Activated T-cell treated with anti-CD3 and anti-CD28 coated beads, Interleukin-2, amount 50 U/mL, for 72 hours (primary cell): ENCODE data around the gene YTHDF2. TPM values are rescaled to one million over a fixed set of nuclear protein-coding genes. Genes with fewer than 3 reads are reported as not detected.
"Not testable (repeated sequence)": the region's sequence is repeated elsewhere in the genome, so short reads cannot be mapped to it uniquely, and the experiment has no call there.

ENCODE experiments used
- ATAC-seq, 2 donors: fragments of 150-1000 bp; cut with Tn5 transposase; replicated peaks in 1 of 2; 2 replicates each; pipeline ENCODE4 v1.10.0; 2021; ENCODE audit warnings: moderate library complexity in 2 of 2, mild to moderate bottlenecking in 1 of 2
- DNase-seq, 2 donors: peaks; one replicate each; pipeline ENCODE4 v3.0.0; 2021 to 2022; ENCODE audit warnings: mixed read lengths in 1 of 2
- H3K27ac Mint-ChIP-seq: one replicate; pipeline ENCODE4 v1.8.0; 2022; ENCODE audit warnings: mild to moderate bottlenecking, moderate library complexity, mixed read lengths
- H3K27me3 Mint-ChIP-seq: one replicate; pipeline ENCODE4 v1.8.0; 2022; ENCODE audit warnings: low read depth, mixed read lengths
- H3K36me3 Mint-ChIP-seq, 2 donors: one replicate each; pipeline ENCODE4 v1.8.0; 2022; ENCODE audit warnings: mixed read lengths in 2 of 2, mild to moderate bottlenecking in 1 of 2; ENCODE audit not compliant: insufficient read depth in 2 of 2
- H3K4me1 Mint-ChIP-seq: one replicate; pipeline ENCODE4 v1.8.0; 2022; ENCODE audit warnings: low read depth, mixed read lengths
- H3K4me3 Mint-ChIP-seq, 2 donors: one replicate each; pipeline ENCODE4 v1.8.0; 2022; ENCODE audit warnings: mild to moderate bottlenecking in 2 of 2, mixed read lengths in 2 of 2, moderate library complexity in 2 of 2
- H3K9me3 Mint-ChIP-seq, 2 donors: one replicate each; pipeline ENCODE4 v1.8.0; 2022; ENCODE audit warnings: mixed read lengths in 2 of 2
- total RNA-seq, 2 donors: library from RNA; stranded (reverse); gene quantifications; one replicate each; pipeline ENCODE4 v1.2.3, GENCODE V29; 2022

Gene YTHDF2
- total RNA-seq, 2 donors from 2014 or later: 86.3 to 104 TPM

DNA sequence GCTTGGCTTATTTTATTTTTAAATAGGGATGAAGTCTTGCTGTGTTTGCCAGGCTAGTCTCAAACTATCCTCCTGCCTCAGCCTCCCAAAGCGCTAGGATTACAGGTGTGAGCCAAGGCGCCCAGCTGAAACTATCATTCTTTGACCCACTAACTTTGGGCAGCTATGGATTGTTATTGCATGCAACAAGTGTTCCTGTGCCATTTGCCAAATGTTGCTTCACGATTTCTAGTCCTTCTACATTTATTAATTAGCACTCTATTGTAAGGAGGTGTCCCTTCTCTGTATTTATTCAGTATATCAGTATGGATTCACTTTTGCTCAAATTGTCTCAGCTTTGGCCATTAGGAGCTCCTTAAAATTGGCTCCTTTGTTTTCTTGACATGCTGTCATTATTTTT is 36.4 kb downstream of the YTHDF2 start:
- Mint-ChIP-seq H3K27me3 (no peaks in the 10 kb centered on the region), H3K4me1 (peaks cover 6% of the 10 kb centered on the region), H3K4me3 (no peak overlapping the region), H3K27ac (no peak overlapping the region), H3K36me3 (peaks cover 0 to 7% of the 10 kb centered on the region in 2 donors), H3K9me3 (no peaks in the 10 kb centered on the region)
- ATAC-seq (no peak), DNase-seq (no peak)

DNA sequence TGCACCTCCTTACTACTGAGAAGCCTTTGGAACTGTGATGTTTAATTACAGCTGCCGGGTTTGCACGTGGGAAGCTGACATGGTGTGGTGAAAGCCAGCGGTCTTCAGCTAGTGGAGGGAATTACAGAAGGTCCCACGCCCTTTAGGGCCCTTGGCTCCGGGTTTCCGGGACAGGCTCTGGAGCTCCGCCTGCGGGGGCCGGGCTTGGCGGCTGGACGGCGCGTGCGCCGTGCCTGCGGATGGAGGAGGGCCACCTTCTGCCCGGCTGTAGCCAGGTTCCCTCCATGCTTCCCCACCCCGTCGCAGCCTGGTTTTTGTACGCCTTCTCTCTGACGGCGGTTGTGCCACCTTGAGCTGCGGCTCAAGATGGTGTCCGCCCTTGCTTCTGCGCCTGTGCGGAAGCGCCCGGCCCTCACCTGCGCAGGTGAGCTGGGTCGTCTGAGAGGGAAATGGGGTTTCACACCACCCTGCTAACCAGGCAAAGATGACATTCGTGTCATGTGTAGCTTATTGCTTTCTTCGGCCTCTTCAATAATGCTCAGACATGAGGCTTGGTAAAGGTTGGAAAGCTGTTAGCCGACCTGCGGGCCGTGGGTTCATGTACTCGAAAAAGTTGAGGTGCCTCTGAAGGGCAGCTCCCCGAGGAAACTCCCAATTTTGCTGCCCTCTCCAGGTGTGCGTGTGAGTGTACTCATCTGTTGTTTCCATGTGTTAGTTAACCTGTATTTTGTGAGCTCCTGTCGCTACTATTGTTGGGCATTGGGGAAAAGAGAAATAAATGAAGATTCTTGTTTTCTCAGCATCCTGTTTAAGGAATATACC is 38.6 kb downstream of the YTHDF2 start:
- ATAC-seq (peak; percentile 86 to 92), DNase-seq (peak; percentile 69 to 73)
- H3K4me3 Mint-ChIP-seq: peak overlapping the region; percentile 78 to 81
- no peaks in the 10 kb centered on the region for H3K27me3 Mint-ChIP-seq
- peaks cover 6% of the 10 kb centered on the region for H3K4me1 Mint-ChIP-seq
- no peak overlapping the region for H3K27ac Mint-ChIP-seq
- H3K9me3 Mint-ChIP-seq: no peaks in the 10 kb centered on the region
- H3K36me3 Mint-ChIP-seq: no peaks in the 10 kb centered on the region

DNA sequence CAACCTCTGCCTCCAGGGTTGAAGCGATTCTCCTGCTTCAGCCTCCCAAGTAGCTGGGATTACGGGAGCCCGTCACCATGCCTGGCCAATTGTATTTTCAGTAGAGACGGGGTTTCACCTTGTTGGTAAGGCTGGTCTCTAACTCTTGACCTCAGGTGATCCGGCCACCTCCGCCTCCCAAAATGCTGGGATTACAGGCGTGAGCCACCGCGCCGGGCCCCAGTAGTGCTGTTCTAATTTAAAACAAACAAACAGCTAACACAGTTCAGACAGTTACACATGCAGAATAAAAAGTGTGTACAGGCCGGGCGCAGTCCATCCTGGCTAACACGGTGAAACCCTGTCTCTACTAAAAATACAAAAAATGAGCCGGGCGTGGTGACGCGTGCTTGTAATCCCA is 39.6 kb downstream of the YTHDF2 start:
- H3K4me1 Mint-ChIP-seq: peaks cover 6% of the 10 kb centered on the region
- no peaks in the 10 kb centered on the region for H3K36me3 Mint-ChIP-seq
- no peaks in the 10 kb centered on the region for H3K9me3 Mint-ChIP-seq
- no peaks in the 10 kb centered on the region for H3K27me3 Mint-ChIP-seq
- DNase-seq: no peak
- H3K4me3 Mint-ChIP-seq: peak overlapping the region in 1 of 2 donors; percentile 81
- H3K27ac Mint-ChIP-seq: no peak overlapping the region
- ATAC-seq: no peak

DNA sequence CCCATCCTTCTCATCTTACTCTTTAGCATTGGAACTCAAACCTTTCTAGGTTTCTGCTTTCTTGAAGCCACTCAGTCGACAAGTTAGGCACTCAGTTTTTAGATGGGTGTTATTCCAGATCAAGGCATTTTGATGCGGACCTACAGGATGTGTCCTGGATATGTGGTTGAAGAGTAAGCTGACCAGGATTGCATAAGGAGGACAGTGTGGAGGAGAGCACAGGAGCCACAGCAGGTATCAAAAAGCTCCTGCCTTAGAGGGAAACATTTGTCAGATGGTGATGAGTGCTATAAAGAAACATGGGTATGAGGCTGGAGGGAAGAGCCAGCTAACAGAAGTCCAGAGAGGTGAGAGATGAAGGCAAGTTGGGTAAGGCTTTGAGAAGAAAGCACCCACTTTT is 41.3 kb downstream of the YTHDF2 start:
- no peaks in the 10 kb centered on the region for H3K36me3 Mint-ChIP-seq
- H3K4me1 Mint-ChIP-seq: peaks cover 6% of the 10 kb centered on the region
- no peaks in the 10 kb centered on the region for H3K9me3 Mint-ChIP-seq
- no peaks in the 10 kb centered on the region for H3K27me3 Mint-ChIP-seq
- no peak for DNase-seq
- H3K4me3 Mint-ChIP-seq: no peak overlapping the region
- no peak overlapping the region for H3K27ac Mint-ChIP-seq
- no peak for ATAC-seq

DNA sequence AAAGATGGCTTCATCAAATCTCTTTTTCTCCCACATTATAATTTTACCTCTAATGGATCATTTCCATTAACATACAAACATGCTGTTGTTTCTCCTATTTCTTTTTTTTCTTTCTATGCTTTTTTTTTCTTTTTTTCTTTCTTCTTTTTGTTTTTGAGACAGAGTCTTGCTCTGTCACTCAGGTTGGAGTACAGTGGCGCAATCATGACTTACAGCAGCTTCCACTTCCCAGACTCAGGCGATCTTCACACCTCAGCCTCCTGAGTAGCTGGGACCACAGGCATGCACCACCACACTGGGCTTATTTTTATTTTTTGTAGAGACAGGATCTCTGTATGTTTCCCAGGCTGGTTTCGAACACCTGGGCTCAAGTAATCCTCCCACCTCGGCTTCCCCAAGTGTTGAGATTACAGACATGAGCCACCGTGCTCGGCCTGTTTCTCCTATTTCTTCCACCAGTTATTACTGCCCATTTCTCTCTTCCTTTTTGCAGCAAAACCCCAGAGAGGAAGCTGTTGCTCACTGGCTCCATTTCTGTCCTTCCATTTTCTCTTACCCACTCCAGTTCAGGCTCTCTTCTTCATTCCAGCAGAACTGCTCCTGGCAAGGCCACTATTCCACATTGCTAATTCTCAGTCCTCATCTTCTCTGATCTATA is 43.1 kb downstream of the YTHDF2 start:
- H3K4me1 Mint-ChIP-seq: peaks cover 6% of the 10 kb centered on the region
- DNase-seq: no peak
- H3K27me3 Mint-ChIP-seq: no peaks in the 10 kb centered on the region
- H3K9me3 Mint-ChIP-seq: no peaks in the 10 kb centered on the region
- no peak overlapping the region for H3K27ac Mint-ChIP-seq
- H3K4me3 Mint-ChIP-seq: no peak overlapping the region
- ATAC-seq: no peak
- H3K36me3 Mint-ChIP-seq: no peaks in the 10 kb centered on the region

DNA sequence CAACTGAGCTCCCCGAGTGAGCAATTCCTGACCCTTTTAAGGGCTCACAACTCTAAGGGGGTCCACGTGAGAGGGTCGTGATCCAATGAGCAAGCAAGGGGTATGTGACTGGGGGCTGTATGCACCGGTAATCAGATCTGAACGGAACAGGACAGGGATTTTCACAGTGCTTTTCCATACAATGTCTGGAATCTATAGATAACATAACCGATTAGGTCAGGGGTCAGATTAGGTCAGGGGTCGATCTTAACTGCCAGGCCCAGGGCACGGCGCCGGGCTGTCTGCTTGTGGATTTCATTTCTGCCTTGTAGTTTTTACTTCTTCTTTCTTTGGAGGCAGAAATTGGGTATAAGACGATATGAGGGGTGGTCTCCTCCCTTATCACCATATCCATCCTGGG is 44.6 kb downstream of the YTHDF2 start:
- no peak overlapping the region for H3K27ac Mint-ChIP-seq
- ATAC-seq: no peak
- no peaks in the 10 kb centered on the region for H3K9me3 Mint-ChIP-seq
- H3K36me3 Mint-ChIP-seq: no peaks in the 10 kb centered on the region
- no peak overlapping the region for H3K4me3 Mint-ChIP-seq
- peaks cover 10% of the 10 kb centered on the region for H3K4me1 Mint-ChIP-seq
- H3K27me3 Mint-ChIP-seq: no peaks in the 10 kb centered on the region
- DNase-seq: no peak

DNA sequence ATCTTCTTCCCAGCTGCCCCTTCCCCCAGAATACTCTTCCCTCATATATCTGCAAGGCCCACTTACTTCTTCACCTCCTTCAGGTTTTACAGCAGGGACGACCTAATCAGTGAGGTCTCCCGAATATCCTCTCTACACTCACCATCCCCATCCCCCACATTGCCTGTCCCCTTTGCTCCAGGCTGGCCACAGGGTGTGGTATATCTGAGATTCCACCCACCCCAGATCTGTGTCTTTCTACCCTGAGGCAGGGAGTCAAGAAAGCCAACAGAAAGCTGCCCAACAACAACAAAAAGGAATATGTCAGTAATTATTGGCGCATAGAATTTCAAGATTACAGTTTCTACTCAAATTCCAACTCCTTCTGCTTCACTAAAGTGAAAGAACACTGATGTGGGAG is 45.3 kb downstream of the YTHDF2 start:
- H3K27ac Mint-ChIP-seq: no peak overlapping the region
- H3K4me1 Mint-ChIP-seq: peaks cover 10% of the 10 kb centered on the region
- no peak for DNase-seq
- H3K4me3 Mint-ChIP-seq: no peak overlapping the region
- no peaks in the 10 kb centered on the region for H3K27me3 Mint-ChIP-seq
- ATAC-seq: no peak
- no peaks in the 10 kb centered on the region for H3K9me3 Mint-ChIP-seq
- H3K36me3 Mint-ChIP-seq: no peaks in the 10 kb centered on the region

DNA sequence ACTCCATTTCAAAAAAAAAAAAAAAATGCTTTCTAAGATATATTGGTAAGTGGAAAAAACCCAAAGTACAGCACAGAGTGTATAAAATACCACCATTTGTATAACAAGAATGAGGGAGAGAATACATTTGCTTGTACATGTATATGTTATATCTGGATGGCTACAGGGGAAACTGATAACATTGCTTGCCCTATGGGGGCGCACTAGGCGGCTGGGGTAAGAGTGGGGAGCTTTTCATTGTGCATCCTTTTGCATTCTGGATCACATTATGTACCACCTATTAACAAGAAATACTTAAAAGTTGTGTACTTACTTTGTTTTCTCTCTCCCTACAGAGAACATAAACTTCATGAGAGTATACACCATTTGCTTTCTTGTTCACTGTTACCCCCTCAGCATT is 46.6 kb downstream of the YTHDF2 start:
- Mint-ChIP-seq H3K27ac (no peak overlapping the region), H3K27me3 (no peaks in the 10 kb centered on the region), H3K9me3 (no peaks in the 10 kb centered on the region), H3K36me3 (no peaks in the 10 kb centered on the region), H3K4me3 (no peak overlapping the region), H3K4me1 (peaks cover 10% of the 10 kb centered on the region)
- DNase-seq (no peak), ATAC-seq (no peak)

DNA sequence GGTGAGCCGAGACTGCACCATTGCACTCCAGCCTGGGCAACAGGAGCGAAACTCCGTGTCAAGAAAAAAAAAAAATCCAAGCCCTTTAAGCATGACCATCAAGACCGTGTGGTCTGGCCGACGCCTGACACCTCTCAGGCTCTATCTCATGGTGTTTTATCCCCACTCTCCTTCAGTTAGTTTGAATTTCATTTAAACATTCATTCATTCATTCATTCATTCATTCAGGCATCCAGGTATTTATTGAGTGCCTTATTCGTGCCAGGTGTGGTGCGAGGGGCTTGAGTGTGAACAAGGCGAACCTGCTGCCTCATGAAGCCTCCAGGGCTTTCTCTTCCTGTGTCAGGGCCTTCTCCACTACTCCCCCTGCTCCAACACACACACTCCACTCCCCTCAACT is 52.7 kb downstream of the YTHDF2 start:
- Mint-ChIP-seq H3K27ac (no peak overlapping the region), H3K36me3 (no peaks in the 10 kb centered on the region), H3K9me3 (no peaks in the 10 kb centered on the region), H3K4me3 (no peak overlapping the region), H3K4me1 (peaks cover 10% of the 10 kb centered on the region), H3K27me3 (no peaks in the 10 kb centered on the region)
- ATAC-seq: no peak
- no peak for DNase-seq

DNA sequence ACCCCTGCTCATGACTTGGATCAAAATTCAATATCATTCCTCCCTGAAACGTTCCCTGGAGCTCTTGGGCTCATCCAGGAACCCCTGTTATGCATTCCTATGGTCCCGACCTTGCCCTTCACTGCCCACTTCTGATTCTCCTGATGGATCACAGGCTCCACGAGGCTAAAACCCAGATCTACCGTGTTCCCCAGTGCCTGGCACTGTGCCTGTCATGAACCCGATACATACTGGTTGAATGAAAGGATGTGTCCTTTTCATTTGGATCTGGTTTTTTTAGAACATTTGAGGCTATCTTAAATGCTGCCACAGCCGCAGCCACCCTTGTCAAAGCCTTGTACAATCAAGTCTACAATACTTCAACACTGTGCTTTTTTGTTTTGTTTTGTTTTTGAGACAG is 53.1 kb downstream of the YTHDF2 start:
- H3K36me3 Mint-ChIP-seq: no peaks in the 10 kb centered on the region
- no peak for ATAC-seq
- no peak overlapping the region for H3K4me3 Mint-ChIP-seq
- no peaks in the 10 kb centered on the region for H3K9me3 Mint-ChIP-seq
- no peaks in the 10 kb centered on the region for H3K27me3 Mint-ChIP-seq
- peaks cover 10% of the 10 kb centered on the region for H3K4me1 Mint-ChIP-seq
- no peak overlapping the region for H3K27ac Mint-ChIP-seq
- DNase-seq: no peak

DNA sequence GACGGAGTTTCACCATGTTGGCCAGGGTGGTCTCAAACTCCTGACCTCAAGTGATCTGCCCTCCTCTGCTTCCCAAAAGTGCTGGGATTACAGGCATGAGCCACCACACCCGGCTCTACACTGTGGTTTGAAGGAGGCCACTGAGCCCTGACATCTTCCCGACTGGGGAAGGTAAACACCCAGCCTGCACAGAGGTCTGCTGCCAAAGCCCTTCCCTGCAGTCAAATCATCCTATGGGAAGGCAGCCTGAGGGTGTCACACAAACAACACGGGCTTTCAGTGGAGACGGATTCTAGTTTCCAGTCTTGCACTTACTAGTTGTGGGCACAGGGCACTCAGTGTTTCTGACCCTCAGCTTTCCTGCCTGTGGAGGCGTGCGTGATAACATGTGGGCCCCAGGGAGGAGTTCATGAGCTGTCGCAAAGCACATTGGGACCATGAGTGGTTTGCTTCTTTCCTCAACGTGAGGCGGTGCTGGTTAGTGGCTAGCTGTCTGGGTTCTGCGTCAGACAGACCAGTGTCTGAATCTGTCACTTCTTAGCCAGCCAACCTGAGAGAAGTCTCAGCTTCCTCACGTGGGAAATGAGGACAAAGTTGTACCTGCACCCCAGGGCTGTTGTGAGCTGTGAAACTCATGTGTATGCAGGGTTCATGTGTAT is 53.8 kb downstream of the YTHDF2 start:
- DNase-seq (no peak), ATAC-seq (no peak)
- Mint-ChIP-seq H3K36me3 (no peaks in the 10 kb centered on the region), H3K27me3 (no peaks in the 10 kb centered on the region), H3K27ac (no peak overlapping the region), H3K9me3 (no peaks in the 10 kb centered on the region), H3K4me3 (no peak overlapping the region), H3K4me1 (peaks cover 3% of the 10 kb centered on the region)

DNA sequence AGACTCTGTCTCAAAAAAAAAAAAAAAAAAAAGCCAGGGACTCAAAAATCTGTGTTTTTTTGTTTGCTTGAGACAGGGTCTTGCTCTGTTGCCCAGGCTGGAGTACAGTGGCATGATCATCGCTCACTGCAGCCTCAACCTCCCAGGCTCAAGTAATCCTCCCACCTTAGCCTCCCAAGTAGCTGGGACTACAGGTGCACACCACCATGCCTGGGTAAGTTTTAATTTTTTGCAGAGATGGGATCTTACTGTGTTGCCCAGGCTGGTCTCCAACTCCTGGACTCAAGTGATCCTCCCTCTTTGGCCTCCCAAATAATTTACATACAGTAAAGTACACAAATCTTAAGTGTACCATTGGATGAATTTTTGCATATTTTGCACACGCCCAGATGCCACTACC is 55.2 kb downstream of the YTHDF2 start:
- not testable (repeated sequence) for H3K4me1 Mint-ChIP-seq, H3K27me3 Mint-ChIP-seq, H3K27ac Mint-ChIP-seq, DNase-seq, H3K4me3 Mint-ChIP-seq, H3K9me3 Mint-ChIP-seq, ATAC-seq, H3K36me3 Mint-ChIP-seq

DNA sequence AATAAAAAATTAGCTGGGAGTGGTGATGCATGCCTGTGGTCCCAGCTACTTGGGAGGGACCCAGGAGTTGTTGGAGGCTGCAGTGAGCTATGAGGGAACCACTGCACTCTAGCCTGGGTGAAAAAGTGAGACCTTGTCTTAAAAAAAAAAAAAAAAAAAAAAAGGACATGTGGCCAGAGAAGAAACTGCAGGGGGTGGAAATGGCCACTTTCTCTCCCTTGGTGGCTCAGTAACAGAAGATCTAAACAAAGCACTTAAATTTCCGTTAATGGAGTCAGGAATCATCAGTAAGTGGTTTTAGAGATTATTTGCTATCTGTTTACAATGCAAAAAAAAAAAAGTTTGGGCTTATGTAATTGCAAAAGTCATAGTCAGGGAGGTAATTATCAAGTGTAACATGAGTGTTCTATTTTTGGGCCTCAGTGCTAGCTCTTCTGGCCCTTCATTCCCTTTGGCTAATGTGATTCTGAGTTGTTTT is 55.9 kb downstream of the YTHDF2 start:
- ATAC-seq: no peak
- no peak overlapping the region for H3K4me3 Mint-ChIP-seq
- no peak overlapping the region for H3K27ac Mint-ChIP-seq
- H3K4me1 Mint-ChIP-seq: no peaks in the 10 kb centered on the region
- peaks cover 4% of the 10 kb centered on the region for H3K27me3 Mint-ChIP-seq
- no peaks in the 10 kb centered on the region for H3K9me3 Mint-ChIP-seq
- no peak for DNase-seq
- H3K36me3 Mint-ChIP-seq: no peaks in the 10 kb centered on the region
